Kidney (tissue), 14 donors: ENCODE results near the gene OTOP3. TPM values are rescaled to one million over a fixed set of nuclear protein-coding genes. Genes with fewer than 3 reads are reported as not detected.

Experiments
- DNase-seq, 5 donors: peaks; one replicate each; pipeline ENCODE4 v3.0.0-alpha.2; 2013 to 2020
- FAIRE-seq: peaks from 2 replicates; lab custom pipeline; 2012; peaks lifted over from hg19 to GRCh38; lab: Jason Lieb, UNC
- H3K27ac ChIP-seq, 2 donors: one replicate each; pipeline ENCODE4 v1.7.0; 2013; ENCODE audit warnings: low read depth in 2 of 2, low read length in 2 of 2, inconsistent platforms in 1 of 2
- H3K27me3 ChIP-seq: one replicate; pipeline ENCODE4 v1.7.1; 2013; ENCODE audit warnings: low read length, inconsistent platforms; ENCODE audit not compliant: control insufficient read depth, insufficient read depth
- H3K36me3 ChIP-seq, 3 donors: one replicate each; pipeline versions ENCODE4 v1.7.0 to v1.7.1; 2013; ENCODE audit warnings: low read length in 3 of 3, control low read depth in 1 of 3, inconsistent platforms in 1 of 3; ENCODE audit not compliant: insufficient read depth in 3 of 3, control insufficient read depth in 2 of 3
- H3K4me1 ChIP-seq, 3 donors: one replicate each; pipeline versions ENCODE4 v1.7.0 to v1.7.1; 2013; ENCODE audit warnings: low read length in 3 of 3, inconsistent platforms in 1 of 3, low read depth in 1 of 3; ENCODE audit not compliant: control insufficient read depth in 2 of 3, insufficient read depth in 2 of 3
- H3K4me3 ChIP-seq, 3 donors: one replicate each; pipeline versions ENCODE4 v1.7.0 to v1.8.1; 2013; ENCODE audit warnings: low read length in 3 of 3, control low read depth in 1 of 3, inconsistent platforms in 1 of 3
- H3K9ac ChIP-seq, 3 donors: one replicate each; pipeline versions ENCODE4 v1.7.0 to v1.7.1; 2013; ENCODE audit warnings: low read length in 3 of 3, control low read depth in 1 of 3, inconsistent platforms in 1 of 3
- H3K9me3 ChIP-seq, 3 donors: one replicate each; pipeline versions ENCODE4 v1.7.0 to v1.7.1; 2013; ENCODE audit warnings: low read length in 3 of 3, control low read depth in 1 of 3, inconsistent platforms in 1 of 3; ENCODE audit not compliant: control insufficient read depth in 2 of 3, insufficient read depth in 1 of 3
- CTCF ChIP-seq: IDR thresholded peaks from 3 replicates; pipeline ENCODE4 v1.5.1; 2012; ENCODE audit warnings: mild to moderate bottlenecking, moderate library complexity, borderline replicate concordance; ENCODE audit not compliant: insufficient read depth; ENCODE audit errors: extremely low read depth
- intact Hi-C: fragments of 100-400 bp; cut with DNase I; formaldehyde crosslinking; loops from one replicate; pipeline ENCODE4 v1.11.1; 2022
- polyA plus RNA-seq: library from polyadenylated mRNA; stranded (reverse); fragments of 350-450 nt; fragmentation: Illumina TruSeq; extraction: RNeasy Lipid Tissue Mini Kit (QIAGEN cat#74804); gene quantifications from one replicate; pipeline ENCODE4 v1.2.3, GENCODE V29; 2014; ENCODE audit warnings: low read depth, low replicate concordance; ENCODE audit not compliant: insufficient read depth
- total RNA-seq: library from RNA; stranded (reverse); fragmentation: NEBNext Ultra II Directional; extraction: Animal tissue kit (Norgen Biotek cat#: 25700); gene quantifications from one replicate; pipeline ENCODE4 v1.2.1, GENCODE V29; 2021
- donor health status: control.
- donor health status: control.
- donor health status: control.
- donor health status: control.
- donor health status: control.
- donor health status: DM: yes; HTN: yes; CAD: no.
- donor health status: Normal renal cell carcinoma (clear cell type).

The OTOP3 gene
- total and polyA plus RNA-seq, 2 donors from 2014 or later = not detected

GRCh38 chr17:74977802-74978201 is 42.1 kb downstream of the OTOP3 start:
- DNase-seq (no peak), FAIRE-seq (no peak)
- TF ChIP-seq CTCF = no peak
- Histone ChIP-seq H3K9me3 (no peaks in the 10 kb centered on the region), H3K4me3 (no peak overlapping the region), H3K9ac (no peak overlapping the region), H3K27ac (no peak overlapping the region), H3K27me3 (no peaks in the 10 kb centered on the region), H3K4me1 (peaks cover 0 to 10% (median 5%) of the 10 kb centered on the region in 3 donors), H3K36me3 (no peaks in the 10 kb centered on the region)
- intact Hi-C loops = no loop called here

GRCh38 chr17:74978240-74978639 is 42.5 kb downstream of the OTOP3 start:
- Histone ChIP-seq H3K27me3 (no peaks in the 10 kb centered on the region), H3K9ac (no peak overlapping the region), H3K36me3 (no peaks in the 10 kb centered on the region), H3K4me3 (no peak overlapping the region), H3K27ac (no peak overlapping the region), H3K4me1 (peaks cover 0 to 5% (median 5%) of the 10 kb centered on the region in 3 donors), H3K9me3 (no peaks in the 10 kb centered on the region)
- no peak for TF ChIP-seq CTCF
- DNase-seq (no peak), FAIRE-seq (no peak)
- intact Hi-C loops = no loop called here

- Histone ChIP-seq H3K27me3 (no peaks in the 10 kb centered on the region), H3K36me3 (no peaks in the 10 kb centered on the region), H3K9me3 (no peaks in the 10 kb centered on the region), H3K27ac (no peak overlapping the region), H3K4me1 (peaks cover 0 to 5% (median 5%) of the 10 kb centered on the region in 3 donors), H3K9ac (no peak overlapping the region), H3K4me3 (no peak overlapping the region)
- intact Hi-C loops = no loop called here
- TF ChIP-seq CTCF = no peak
- FAIRE-seq (no peak), DNase-seq (no peak)
These were observed 43.9 kb downstream of the OTOP3 start for GRCh38 chr17:74979408-74980146.
